Stimulated activated CD8-positive, alpha-beta memory T cell treated with anti-CD3 and anti-CD28 coated beads, Interleukin-15, amount 100 ng/mL, for 1 hour (primary cell): ENCODE measurements around the gene OPALIN.

ENCODE experiments used
- DNase-seq: peaks from one replicate; pipeline ENCODE4 v3.0.0-alpha.2; 2020; ENCODE audit warnings: low read depth

Gene OPALIN

DNA sequence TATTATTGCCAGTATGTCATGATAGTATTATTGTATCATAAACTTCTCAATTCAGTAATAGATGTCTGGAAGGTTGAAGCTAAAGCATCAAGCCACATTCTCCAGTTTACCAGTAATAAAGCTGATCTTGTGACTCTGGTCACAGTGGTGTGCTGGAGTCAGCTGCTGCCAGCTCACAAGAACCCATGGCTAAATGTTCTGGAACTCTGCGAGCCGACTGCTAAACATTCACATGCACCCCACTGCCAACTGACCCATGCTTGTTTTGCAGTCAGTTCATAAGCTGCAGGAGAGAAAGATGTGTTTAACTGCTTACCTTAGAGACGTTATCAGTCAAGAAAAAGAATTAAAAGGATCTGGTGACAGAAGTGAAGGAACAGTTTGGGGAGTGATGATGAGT, 60.4 kb downstream of the OPALIN start:
- DNase-seq: no peak

DNA sequence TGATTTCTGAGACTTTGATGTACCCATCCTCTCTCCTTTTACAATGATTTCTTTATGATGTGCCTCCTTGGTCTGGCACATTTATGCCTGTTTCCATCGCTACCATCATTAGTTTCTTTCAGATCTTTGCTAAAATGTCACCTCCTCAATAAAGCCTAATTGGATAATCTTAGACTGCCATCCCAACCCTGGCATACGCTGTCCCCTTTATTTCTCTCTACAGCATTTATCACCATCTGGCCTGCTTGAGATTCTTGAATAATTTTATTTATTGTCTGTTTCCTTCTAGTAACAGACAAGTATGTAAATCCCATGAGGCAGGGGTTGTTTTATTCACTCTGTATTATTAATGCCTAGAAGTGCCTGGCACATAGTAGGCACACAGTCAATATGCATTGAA, 61.3 kb downstream of the OPALIN start:
- no peak for DNase-seq

DNA sequence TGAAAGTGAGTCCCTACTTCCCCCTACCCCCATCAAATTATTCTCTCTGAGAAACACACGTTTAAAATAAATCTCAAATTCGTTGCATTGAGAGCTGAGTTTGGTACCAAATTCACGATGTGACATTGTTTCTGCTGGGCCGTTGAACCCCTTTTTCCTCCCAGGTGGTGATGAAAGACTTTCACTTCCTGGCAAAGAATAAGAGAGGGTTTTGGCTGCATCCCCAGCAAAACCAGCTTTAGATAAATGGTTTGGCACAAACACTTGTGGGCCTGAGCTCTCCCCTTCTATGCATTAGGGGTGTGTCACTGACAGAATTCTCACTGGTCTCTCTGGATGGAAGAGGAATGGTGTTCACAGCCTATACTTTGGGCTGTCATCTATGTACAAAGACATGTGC, 63.3 kb downstream of the OPALIN start:
- no peak for DNase-seq
